HCT116 (cell line): ENCODE data around the gene GALNT2. TPM values are rescaled to one million over a fixed set of nuclear protein-coding genes. Genes with fewer than 3 reads are reported as not detected.

Experiments
- ATAC-seq: fragments of 200-7000 bp; cut with Tn5 transposase; 2 replicates; pipeline ENCODE4 v1.9.1; 2020; ENCODE audit warnings: mild to moderate bottlenecking, moderate library complexity
- BruUV-seq: library from RNA; stranded (reverse); fragments of 400-500 nt; replicated peaks from 2 replicates; lab custom pipeline; 2021; lab: Mats Ljungman, UMichigan
- CTCF ChIA-PET: fragments of 300-600 bp; sonication (Branson Sonifier 250); formaldehyde crosslinking; loops from one replicate; lab custom pipeline; 2021; ENCODE audit warnings: antibody characterized with exemption; lab: Charles Lee
- POLR2A ChIA-PET: fragments of 300-600, 350-600 bp; sonication (Branson Sonifier 250); formaldehyde crosslinking; loops from one replicate; lab custom pipeline; 2021; ENCODE audit warnings: antibody characterized with exemption; lab: Charles Lee
- RAD21 ChIA-PET, 2 experiments: fragments of 300-600 bp; sonication (Branson Sonifier 250); formaldehyde crosslinking; loops; one replicate each; lab custom pipeline; 2023; ENCODE audit warnings: low total read pairs in 2 of 2; ENCODE audit not compliant: uncharacterized antibody in 2 of 2, unreplicated experiment in 2 of 2, low non-redundant PET in 1 of 2; lab: Charles Lee
- DNase-seq: peaks from one replicate; pipeline ENCODE4 v3.0.0-alpha.2; 2010; ENCODE audit warnings: low read depth, low spot score
- H2AFZ ChIP-seq: fragments of 200-600 bp; shearing (Covaris generic), sonication (generic); 2 replicates; pipeline ENCODE4 v1.6.1; 2017; ENCODE audit warnings: low read depth, mixed run types, mixed read lengths, antibody characterized with exemption, low read length; ENCODE audit not compliant: poor library complexity, severe bottlenecking
- H3K27ac ChIP-seq: 2 replicates; pipeline ENCODE4 v1.5.1; 2012; ENCODE audit warnings: low read depth, low read length
- H3K27me3 ChIP-seq: fragments of 200-600 bp; sonication (generic); 2 replicates; pipeline ENCODE4 v1.6.1; 2016; ENCODE audit warnings: mixed run types, low read length, mixed read lengths; ENCODE audit not compliant: insufficient read depth
- H3K36me3 ChIP-seq, 2 experiments: fragments of 200-500 bp in 1 of 2; fragments of 200-600 bp in 1 of 2; sonication (Bioruptor generic) in 1 of 2; sonication (generic) in 1 of 2; 2 replicates each; pipeline versions ENCODE4 v1.5.1 to v1.6.1; 2014 to 2016; ENCODE audit warnings: low read length in 2 of 2, inconsistent platforms in 1 of 2, mixed read lengths in 1 of 2, mixed run types in 1 of 2; ENCODE audit not compliant: insufficient read depth in 2 of 2, control insufficient read depth in 1 of 2
- H3K4me1 ChIP-seq, 2 experiments: fragments of 200-600 bp in 1 of 2; sonication (generic) in 1 of 2; 2 replicates each; pipeline versions ENCODE4 v1.5.1 to v1.6.1; 2012 to 2017; ENCODE audit warnings: low read length in 2 of 2, inconsistent platforms in 1 of 2, mild to moderate bottlenecking in 1 of 2, mixed read lengths in 1 of 2, mixed run types in 1 of 2, moderate library complexity in 1 of 2; ENCODE audit not compliant: insufficient read depth in 2 of 2, control insufficient read depth in 1 of 2
- H3K4me2 ChIP-seq: fragments of 200-600 bp; sonication (generic); 2 replicates; pipeline ENCODE4 v1.6.1; 2017; ENCODE audit warnings: mixed run types, low read length, mixed read lengths
- H3K4me3 ChIP-seq, 2 experiments: fragments of 200-600 bp in 1 of 2; sonication (generic) in 1 of 2; replicated peaks in 1 of 2; 2 replicates each; pipeline ENCODE4 v1.5.1; 2011 to 2016; ENCODE audit warnings: low read length in 2 of 2, control low read depth in 1 of 2, low read depth in 1 of 2, mild to moderate bottlenecking in 1 of 2, mixed read lengths in 1 of 2, mixed run types in 1 of 2
- H3K79me2 ChIP-seq: fragments of 200-600 bp; sonication (generic); 2 replicates; pipeline ENCODE4 v1.6.1; 2017; ENCODE audit warnings: mild to moderate bottlenecking, mixed run types, low read length, moderate library complexity, mixed read lengths; ENCODE audit not compliant: insufficient read depth
- H3K9ac ChIP-seq: fragments of 200-600 bp; sonication (generic); 2 replicates; pipeline ENCODE4 v1.6.1; 2016; ENCODE audit warnings: low read length, mixed read lengths
- H3K9me2 ChIP-seq: fragments of 200-600 bp; sonication (generic), shearing (Covaris generic); 2 replicates; pipeline ENCODE4 v1.6.1; 2017; ENCODE audit warnings: mixed run types, mild to moderate bottlenecking, moderate library complexity; ENCODE audit not compliant: insufficient read depth
- H3K9me3 ChIP-seq, 2 experiments: fragments of 200-500 bp in 1 of 2; fragments of 200-600 bp in 1 of 2; sonication (Bioruptor generic) in 1 of 2; sonication (generic) in 1 of 2; 2 replicates each; pipeline ENCODE4 v1.6.1; 2014 to 2017; ENCODE audit warnings: low read length in 2 of 2, mixed read lengths in 2 of 2, inconsistent platforms in 1 of 2, low read depth in 1 of 2, mild to moderate bottlenecking in 1 of 2, mixed run types in 1 of 2, moderate library complexity in 1 of 2; ENCODE audit not compliant: control insufficient read depth in 1 of 2, insufficient read depth in 1 of 2
- H4K20me1 ChIP-seq: fragments of 200-600 bp; sonication (generic), shearing (Covaris generic); 2 replicates; pipeline ENCODE4 v1.6.1; 2017; ENCODE audit warnings: mixed run types, mild to moderate bottlenecking, moderate library complexity; ENCODE audit not compliant: insufficient read depth
- CBX3 ChIP-seq: IDR thresholded peaks from 2 replicates; pipeline ENCODE4 v1.6.1; 2012; ENCODE audit warnings: low read depth
- CEBPB ChIP-seq: IDR thresholded peaks from 2 replicates; pipeline ENCODE4 v1.6.1; 2012; ENCODE audit warnings: low read depth
- CTCF ChIP-seq, 3 experiments: fragments of 200-600 bp in 1 of 3; sonication (generic) in 1 of 3; IDR thresholded peaks in 2 of 3; conservative IDR thresholded peaks in 1 of 3; 2 replicates each; pipeline ENCODE4 v1.5.1; 2012 to 2017; ENCODE audit warnings: low read depth in 2 of 3, low read length in 2 of 3, antibody characterized with exemption in 1 of 3, borderline replicate concordance in 1 of 3, control low read depth in 1 of 3, mild to moderate bottlenecking in 1 of 3, mixed read lengths in 1 of 3, mixed run types in 1 of 3, moderate library complexity in 1 of 3; ENCODE audit not compliant: insufficient read depth in 1 of 3
- EGR1 ChIP-seq: IDR thresholded peaks from 2 replicates; pipeline ENCODE4 v1.6.1; 2012; ENCODE audit warnings: low read depth
- EZH2phosphoT487 ChIP-seq: fragments of 200-600 bp; IDR thresholded peaks from 2 replicates; pipeline ENCODE4 v1.6.1; 2018; ENCODE audit warnings: antibody characterized with exemption, borderline replicate concordance
- FOSL1 ChIP-seq: IDR thresholded peaks from 2 replicates; pipeline ENCODE4 v1.6.1; 2012; ENCODE audit warnings: low read depth
- JUND ChIP-seq: IDR thresholded peaks from 2 replicates; pipeline ENCODE4 v1.6.1; 2012
- POLR2A ChIP-seq: IDR thresholded peaks from 2 replicates; pipeline ENCODE4 v1.7.0; 2011; ENCODE audit warnings: borderline replicate concordance; ENCODE audit not compliant: insufficient read depth, insufficient read length; ENCODE audit errors: extremely low read depth
- REST ChIP-seq: IDR thresholded peaks from 2 replicates; pipeline ENCODE4 v1.6.1; 2012; ENCODE audit warnings: low read depth
- SIN3A ChIP-seq: IDR thresholded peaks from 2 replicates; pipeline ENCODE4 v1.6.1; 2012; ENCODE audit warnings: low read depth
- SRF ChIP-seq: IDR thresholded peaks from 2 replicates; pipeline ENCODE4 v1.6.1; 2012; ENCODE audit warnings: low read depth
- TCF7L2 ChIP-seq: IDR thresholded peaks from 2 replicates; pipeline ENCODE4 v1.7.0; 2011; ENCODE audit warnings: borderline replicate concordance, inconsistent platforms; ENCODE audit not compliant: insufficient read depth, insufficient read length; ENCODE audit errors: extremely low read depth
- YY1 ChIP-seq: IDR thresholded peaks from 2 replicates; pipeline ENCODE4 v1.6.1; 2011; ENCODE audit warnings: low read length, low read depth, moderate library complexity, mild to moderate bottlenecking; ENCODE audit not compliant: insufficient replicate concordance; ENCODE audit errors: extremely low read depth
- ZFX ChIP-seq: fragments of 450-650 bp; IDR thresholded peaks from 2 replicates; pipeline ENCODE4 v1.6.1; 2017
- ZNF274 ChIP-seq: fragments of 200-500 bp; sonication (Bioruptor generic); IDR thresholded peaks from 2 replicates; pipeline ENCODE4 v1.6.1; 2014; ENCODE audit warnings: mild to moderate bottlenecking, low read depth, low read length, inconsistent platforms
- intact Hi-C: fragments of 100-400 bp; cut with micrococcal nuclease; formaldehyde crosslinking; loops from 2 replicates; pipeline ENCODE4 v1.10.0; 2022
- total RNA-seq: library from RNA; stranded (reverse); gene quantifications from one replicate; pipeline ENCODE4 v1.2.1, GENCODE V29; 2021; ENCODE audit not compliant: unreplicated experiment

The GALNT2 gene
- total RNA-seq, 1 experiment from 2014 or later: 40.8 TPM

GRCh38 chr1:230243583-230244353, 176.7 kb downstream of the GALNT2 start (continued):
- TF ChIP-seq REST (no peak), POLR2A (no peak), CBX3 (no peak), TCF7L2 (no peak), SRF (no peak)

GRCh38 chr1:230246551-230246950, 179.5 kb downstream of the GALNT2 start:
- POLR2A ChIA-PET: no interaction called here
- ATAC-seq: no peak
- Histone ChIP-seq H3K27ac (no peak overlapping the region), H2AFZ (no peak overlapping the region), H3K4me3 (no peak overlapping the region), H3K9me2 (no peaks in the 10 kb centered on the region), H3K79me2 (no peaks in the 10 kb centered on the region), H3K9me3 (no peaks in the 10 kb centered on the region), H3K9ac (no peak overlapping the region), H3K36me3 (no peaks in the 10 kb centered on the region; a peak in 1 of 4 replicates), H3K4me1 (no peaks in the 10 kb centered on the region), H3K27me3 (no peaks in the 10 kb centered on the region), H4K20me1 (no peaks in the 10 kb centered on the region), H3K4me2 (no peak overlapping the region)
- RAD21 ChIA-PET: no interaction called here
- BruUV-seq: no TSS peak
- intact Hi-C loops: no loop called here
- CTCF ChIA-PET: no interaction called here
- DNase-seq: no peak
- no peak for TF ChIP-seq REST
- no peak for TF ChIP-seq EZH2phosphoT487
- no peak for TF ChIP-seq ZNF274
- no peak for TF ChIP-seq CEBPB
- no peak for TF ChIP-seq CTCF (IDR thresholded peaks at IDR 0.05 in 2 of 3, conservative IDR thresholded peaks at IDR 0.05 in 1 of 3; ENCODE audit: borderline replicate concordance in 1 of 3, insufficient read depth in 1 of 3, low read depth in 2 of 3, low read length in 2 of 3)
- no peak for TF ChIP-seq POLR2A
- no peak for TF ChIP-seq SRF
- no peak for TF ChIP-seq ZFX
- no peak for TF ChIP-seq EGR1
- no peak for TF ChIP-seq YY1
- TF ChIP-seq FOSL1: no peak
- TF ChIP-seq TCF7L2: no peak
- no peak for TF ChIP-seq SIN3A
- TF ChIP-seq JUND: no peak
